Cardiac fibroblast (primary cell): Measurements from ENCODE around the gene MAMDC4.

Source experiments
- DNase-seq, 2 donors: peaks; one replicate each; pipeline versions ENCODE4 v3.0.0 to v3.0.0-alpha.2; 2010; ENCODE audit warnings: low read depth in 2 of 2
- H3K4me3 ChIP-seq, 2 donors: replicated peaks in 1 of 2; 1 replicate in 1 of 2; 2 replicates in 1 of 2; pipeline ENCODE4 v1.5.1; 2011; ENCODE audit warnings: low read depth in 2 of 2, low read length in 2 of 2, mild to moderate bottlenecking in 2 of 2, moderate library complexity in 1 of 2
- CTCF ChIP-seq: IDR thresholded peaks from one replicate; pipeline ENCODE4 v1.5.1; 2011; ENCODE audit warnings: low read depth, mild to moderate bottlenecking, low read length, inconsistent platforms

The MAMDC4 gene

GRCh38 chr9:136858844-136859757 lies 7.0 kb downstream of the MAMDC4 start:
- no peak overlapping the region for H3K4me3 ChIP-seq
- peak; percentile 31 to 76 for DNase-seq
- TF ChIP-seq CTCF = no peak

GRCh38 chr9:136860529-136860928 lies 8.4 kb downstream of the MAMDC4 start:
- no peak for TF ChIP-seq CTCF
- no peak overlapping the region for H3K4me3 ChIP-seq
- DNase-seq = no peak

GRCh38 chr9:136860933-136861873 lies 9.1 kb downstream of the MAMDC4 start:
- H3K4me3 ChIP-seq = no peak overlapping the region
- no peak for DNase-seq
- no peak for TF ChIP-seq CTCF

GRCh38 chr9:136861874-136862457 lies 9.8 kb downstream of the MAMDC4 start:
- no peak for TF ChIP-seq CTCF
- no peak for DNase-seq
- H3K4me3 ChIP-seq = no peak overlapping the region

- no peak for TF ChIP-seq CTCF
- H3K4me3 ChIP-seq = no peak overlapping the region
- DNase-seq = no peak
These were observed 10.9 kb downstream of the MAMDC4 start for GRCh38 chr9:136862849-136863622.
